Measurements from ENCODE around the gene TAF1. TPM values are rescaled to one million over a fixed set of nuclear protein-coding genes. Genes with fewer than 3 reads are reported as not detected.

Gene TAF1
- total and polyA plus RNA-seq, 2 of the 8 experiments (the other 6 are each of a cell fraction or from before 2014, with no cell fraction given): 6.3 to 30.2 TPM

DNA sequence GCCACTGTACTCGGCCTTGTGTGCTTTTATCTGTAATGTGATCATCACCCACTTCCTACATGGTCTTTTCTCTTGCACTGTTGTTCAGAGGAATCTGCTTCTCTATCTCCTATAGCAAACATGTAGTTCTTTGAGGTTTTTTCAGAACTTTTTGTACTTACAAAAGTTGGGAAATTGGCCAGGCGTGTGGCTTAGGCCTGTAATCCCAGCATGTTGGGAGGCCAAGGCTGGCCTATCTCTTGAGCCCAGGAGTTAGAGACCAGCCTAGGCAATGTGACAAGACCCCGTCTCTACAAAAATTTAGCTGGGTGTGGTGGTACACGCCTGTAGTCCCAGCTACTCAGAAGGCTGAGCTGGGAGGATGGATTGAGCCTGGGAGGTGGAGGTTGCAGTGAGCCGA, 30.4 kb downstream of the TAF1 start:
- Histone ChIP-seq H2BK5ac (ENCODE audit: low read depth, low read length) (no peak overlapping the region), H4K5ac (ENCODE audit: insufficient read length, low read depth, low read length) (no peak overlapping the region), H2AFZ (ENCODE audit: low read length) (no peak overlapping the region), H3K27me3 (replicated peaks in 1 of 4; ENCODE audit: control insufficient read depth in 3 of 4, extremely low read depth in 1 of 4, insufficient read depth in 3 of 4, low read length in 3 of 4) (no peaks in the 10 kb centered on the region), H3K23ac (ENCODE audit: insufficient read length) (no peak overlapping the region), H4K20me1 (replicated peaks in 1 of 2; ENCODE audit: control insufficient read depth in 1 of 2, insufficient read depth in 2 of 2, low read length in 2 of 2) (no peaks in the 10 kb centered on the region), H2BK20ac (ENCODE audit: low read length) (no peak overlapping the region), H3K79me2 (ENCODE audit: control insufficient read depth in 1 of 2, insufficient read depth in 2 of 2, low read length in 2 of 2) (no peaks in the 10 kb centered on the region), H2BK12ac (ENCODE audit: low read depth, low read length) (no peak overlapping the region), H2BK120ac (replicated peaks; ENCODE audit: low read depth, low read length) (no peak overlapping the region), H3K18ac (ENCODE audit: extremely low read depth, low read length) (no peak overlapping the region), H4K8ac (ENCODE audit: extremely low read depth, insufficient read depth, low read length) (no peak overlapping the region), H4K91ac (replicated peaks; ENCODE audit: insufficient read length, low read length) (no peak overlapping the region), H3K27ac (ENCODE audit: low read depth, low read length) (no peak overlapping the region), H3K4me3 (ENCODE audit: extremely low read depth in 1 of 4, insufficient read depth in 2 of 4, low read depth in 3 of 4, low read length in 4 of 4) (no peak overlapping the region), H3K23me2 (ENCODE audit: low read depth, low read length) (no peaks in the 10 kb centered on the region), H3K56ac (replicated peaks; ENCODE audit: insufficient read length, low read depth, low read length) (no peak overlapping the region), H3K4ac (replicated peaks; ENCODE audit: insufficient read length, low read depth, low read length) (no peak overlapping the region), H3K14ac (ENCODE audit: insufficient read length) (no peak overlapping the region), H3K9me3 (ENCODE audit: insufficient read depth in 2 of 2, low read depth in 1 of 2, low read length in 1 of 2) (no peaks in the 10 kb centered on the region), H3K4me2 (ENCODE audit: insufficient read depth in 1 of 2, low read depth in 2 of 2, low read length in 2 of 2) (no peak overlapping the region), H2BK15ac (ENCODE audit: low read length) (no peak overlapping the region), H3K9ac (replicated peaks in 1 of 4; ENCODE audit: extremely low read depth in 1 of 4, low read depth in 3 of 4, low read length in 3 of 4) (no peak overlapping the region), H2AK5ac (ENCODE audit: low read depth, low read length) (no peak overlapping the region), H3K4me1 (replicated peaks in 1 of 4; ENCODE audit: control insufficient read depth in 3 of 4, insufficient read depth in 4 of 4, low read length in 3 of 4) (no peaks in the 10 kb centered on the region), H3K36me3 (ENCODE audit: control insufficient read depth in 2 of 4, insufficient read depth in 4 of 4, low read length in 3 of 4) (peaks cover 2 to 67% (median 32%) of the 10 kb centered on the region in 4 experiments), H3K79me1 (ENCODE audit: low read depth, low read length) (no peaks in the 10 kb centered on the region)
- FAIRE-seq: no peak
- no peak for DNase-seq (ENCODE audit: low read depth in 1 of 2, low spot score in 2 of 2)
- CTCF ChIA-PET (ENCODE audit: partially characterized antibody): no interaction called here
- 97% methylated on average over 5 of the region's 5 CpGs; no CpG with 5 or more reads in 1 of the 2 experiments for WGBS, 2 experiments (ENCODE audit: extremely low coverage in 1 of 2, insufficient coverage in 1 of 2, insufficient read length in 1 of 2, insufficient replicate concordance in 2 of 2, low coverage in 1 of 2, low lambda C conversion rate in 2 of 2, missing lambda C conversion rate in 1 of 2)
- POLR2A ChIA-PET (ENCODE audit: partially characterized antibody): interaction anchor here (0.7 kb wide), 1 partner anchor 170 kb away, joined by 3 read pairs; no protein-coding TSS in a partner anchor
- TF ChIP-seq, protein P1, sequence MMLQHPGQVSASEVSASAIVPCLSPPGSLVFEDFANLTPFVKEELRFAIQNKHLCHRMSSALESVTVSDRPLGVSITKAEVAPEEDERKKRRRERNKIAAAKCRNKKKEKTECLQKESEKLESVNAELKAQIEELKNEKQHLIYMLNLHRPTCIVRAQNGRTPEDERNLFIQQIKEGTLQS (IDR thresholded peaks at IDR 0.05; ENCODE audit: insufficient read depth, low read depth, low read length): no peak
- TF ChIP-seq PHF8 (conservative IDR thresholded peaks at IDR 0.05; ENCODE audit: low read depth, low read length): no peak
- no peak for TF ChIP-seq TBP (IDR thresholded peaks at IDR 0.05; ENCODE audit: low read depth, low read length)
- no peak for TF ChIP-seq KDM4A (IDR thresholded peaks at IDR 0.05; ENCODE audit: low read depth, low read length, severe bottlenecking)
- no peak for TF ChIP-seq RXRA (IDR thresholded peaks at IDR 0.05; ENCODE audit: insufficient read depth, low read depth, low read length)
- TF ChIP-seq SRF (IDR thresholded peaks at IDR 0.05; ENCODE audit: low read depth, low read length): no peak
- no peak for TF ChIP-seq HDAC2 (IDR thresholded peaks at IDR 0.05; ENCODE audit: borderline replicate concordance in 1 of 2, low read depth in 2 of 2, low read length in 2 of 2)
- no peak for TF ChIP-seq SIRT6 (IDR thresholded peaks at IDR 0.05; ENCODE audit: low read length)
- TF ChIP-seq EZH2 (IDR thresholded peaks at IDR 0.05; ENCODE audit: low read depth, low read length, severe bottlenecking): no peak
- TF ChIP-seq POLR2A (IDR thresholded peaks at IDR 0.05; ENCODE audit: control extremely low read depth in 1 of 2, low read depth in 2 of 2, low read length in 2 of 2): no peak
- TF ChIP-seq EGR1 (IDR thresholded peaks at IDR 0.05; ENCODE audit: borderline replicate concordance, low read depth, low read length): no peak
- no peak for TF ChIP-seq RBBP5 (IDR thresholded peaks at IDR 0.05; ENCODE audit: borderline replicate concordance, low read depth, low read length)
- TF ChIP-seq, protein P2, sequence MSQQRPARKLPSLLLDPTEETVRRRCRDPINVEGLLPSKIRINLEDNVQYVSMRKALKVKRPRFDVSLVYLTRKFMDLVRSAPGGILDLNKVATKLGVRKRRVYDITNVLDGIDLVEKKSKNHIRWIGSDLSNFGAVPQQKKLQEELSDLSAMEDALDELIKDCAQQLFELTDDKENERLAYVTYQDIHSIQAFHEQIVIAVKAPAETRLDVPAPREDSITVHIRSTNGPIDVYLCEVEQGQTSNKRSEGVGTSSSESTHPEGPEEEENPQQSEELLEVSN (IDR thresholded peaks at IDR 0.05): no peak
- TF ChIP-seq YY1 (IDR thresholded peaks at IDR 0.05; ENCODE audit: low read depth, low read length): no peak

Data from H1 (cell line).